ENCODE data around the gene MIXL1.
"Not testable (repeated sequence)": the region's sequence is repeated elsewhere in the genome, so short reads cannot be mapped to it uniquely, and the experiment has no call there.

The MIXL1 gene

DNA sequence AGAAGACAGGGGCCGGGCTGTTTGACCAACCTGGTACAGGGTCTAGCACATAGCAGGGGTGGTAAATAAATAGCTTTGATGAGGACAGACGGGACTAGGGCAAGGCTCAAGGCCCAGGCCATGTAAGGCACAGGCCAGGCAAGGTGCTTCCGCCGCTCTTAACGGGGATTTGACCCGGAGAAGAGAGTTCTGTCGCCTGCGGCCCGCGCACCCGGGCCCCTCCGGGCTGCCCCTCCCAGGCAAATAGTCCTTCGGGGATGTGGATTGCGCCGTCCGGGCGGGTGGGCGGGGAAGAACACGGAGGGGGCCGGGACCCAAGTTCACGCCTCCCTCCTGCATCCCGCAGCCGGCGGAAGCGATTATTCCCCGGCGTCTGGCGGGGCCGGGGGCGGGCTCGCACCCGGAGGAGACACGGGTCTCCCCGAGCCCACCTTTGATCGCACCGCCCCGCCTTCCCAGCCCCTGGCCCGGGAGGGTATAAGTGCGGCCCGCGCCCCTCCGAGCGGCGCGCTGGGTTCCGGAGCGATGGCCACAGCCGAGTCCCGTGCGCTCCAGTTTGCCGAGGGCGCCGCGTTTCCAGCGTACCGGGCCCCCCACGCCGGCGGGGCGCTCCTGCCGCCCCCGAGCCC is at the start of gene MIXL1:
Gene MIXL1 (plus strand): TSS at position 508 of the 629 bp plus-strand sequence. CDS start 18 bp downstream, at position 526.
- DNase-seq (ENCODE audit: low read depth) = no peak

DNA sequence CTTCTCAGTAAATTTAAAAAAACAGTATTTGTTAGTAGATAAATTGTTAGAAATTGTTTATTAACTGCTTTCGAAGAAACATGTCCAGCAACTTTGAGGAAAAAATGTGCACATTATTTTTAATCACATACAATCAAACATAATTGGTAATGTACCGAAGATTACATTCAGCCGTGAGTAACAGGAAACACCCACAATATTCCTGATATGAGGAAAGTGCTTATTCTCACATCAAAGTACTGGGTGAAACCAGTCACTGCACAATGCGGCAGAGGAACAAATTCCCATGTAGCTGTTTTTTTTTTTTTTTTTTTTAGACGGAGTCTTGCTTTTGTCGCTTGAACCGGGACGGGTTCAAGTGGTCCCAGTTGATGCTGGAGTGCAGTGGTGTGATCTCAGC is 46.6 kb upstream of the MIXL1 start:
- DNase-seq (ENCODE audit: low read depth) = no peak

GRCh38 chr1:226181996-226182714 is 41.3 kb upstream of the MIXL1 start:
- DNase-seq (ENCODE audit: low read depth) = no peak

DNA sequence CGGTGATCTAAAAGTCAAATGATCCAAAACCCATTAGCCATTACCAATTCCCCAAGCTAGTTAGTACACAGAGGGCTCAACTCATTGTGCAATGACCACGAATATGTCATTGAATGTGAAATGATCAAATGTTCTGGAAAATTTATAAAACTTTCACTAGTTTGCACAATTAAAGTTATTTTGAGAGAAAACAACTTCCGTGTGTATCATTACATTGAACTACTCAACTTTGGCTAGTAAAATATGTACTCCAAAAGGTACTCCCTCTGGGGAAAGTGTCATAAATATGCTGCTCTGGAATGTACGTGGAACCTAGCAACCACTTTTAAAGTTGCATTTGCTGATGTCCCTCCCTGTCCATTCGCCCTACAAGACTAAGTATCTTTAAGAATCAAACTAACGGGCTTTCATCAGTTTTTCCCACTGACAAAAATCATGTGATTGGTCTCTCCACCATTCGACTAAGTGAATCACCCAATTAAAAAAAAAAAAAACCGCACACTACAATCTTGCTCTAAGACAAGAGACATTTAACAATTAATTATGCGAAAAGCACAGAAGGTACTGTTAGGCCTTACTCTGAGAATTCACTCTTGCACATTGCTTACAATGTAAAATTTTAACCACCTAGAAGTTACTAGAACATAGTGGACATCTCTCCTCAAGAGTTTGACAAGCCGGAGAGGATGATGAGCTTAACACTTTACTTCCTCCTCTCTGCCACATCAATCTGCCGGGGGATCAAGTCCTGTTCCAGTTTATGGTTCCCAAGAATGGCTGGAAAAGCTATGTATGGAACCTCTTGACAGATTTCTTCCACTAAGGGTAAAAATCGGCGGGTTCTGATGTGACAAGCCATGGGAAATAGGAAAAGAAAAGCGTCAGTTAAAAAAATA is 38.1 kb upstream of the MIXL1 start:
- no peak for DNase-seq (ENCODE audit: low read depth)

DNA sequence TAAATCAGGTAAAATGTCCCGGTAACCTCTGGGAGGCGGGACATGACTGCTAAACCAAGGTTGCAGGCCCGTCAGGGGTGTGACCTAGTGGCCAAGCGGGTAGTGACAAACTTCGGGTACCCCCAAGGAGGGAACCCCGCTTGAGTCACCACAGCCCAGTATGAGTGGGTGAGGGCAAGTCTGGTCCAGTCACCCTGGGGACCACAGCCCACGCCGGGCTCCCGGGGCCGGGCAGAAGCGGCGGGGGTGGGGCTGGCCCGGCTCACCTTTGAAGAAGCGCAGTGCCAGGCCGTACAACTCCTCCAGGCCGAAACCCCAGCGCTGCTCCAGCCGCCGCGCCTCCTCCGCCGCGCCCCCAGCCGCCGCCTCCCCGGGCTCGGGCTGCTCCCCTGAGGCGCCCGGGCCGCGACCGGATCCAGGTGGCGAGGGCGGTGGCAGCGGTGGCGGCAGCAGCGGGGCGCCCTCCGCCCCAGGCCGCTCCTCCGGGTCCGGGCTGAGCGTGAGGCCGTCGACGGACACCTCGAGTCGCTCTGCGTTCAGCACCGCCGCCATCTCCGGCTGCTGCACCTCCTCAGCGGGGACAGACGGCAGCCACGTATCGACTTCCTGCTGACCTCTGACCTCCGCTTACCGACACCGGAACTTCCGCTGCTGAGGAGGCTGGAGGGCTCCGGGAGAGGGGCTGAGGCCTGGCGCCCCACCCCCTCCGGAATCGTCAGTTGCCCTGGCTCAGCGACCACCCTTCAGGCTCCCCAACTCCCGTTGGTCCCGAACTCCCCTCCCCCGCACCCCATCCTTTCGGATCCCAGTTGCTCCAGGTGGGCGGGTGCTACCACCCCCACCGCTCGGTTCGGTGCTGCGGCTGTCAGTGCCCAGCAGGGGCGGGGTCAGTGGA is 37.1 kb upstream of the MIXL1 start, which contains the start of gene ACBD3:
Gene ACBD3 (minus strand): TSS at position 618 of the 895 bp plus-strand sequence. CDS start 66 bp downstream, at position 552.
- peak; percentile 51 for DNase-seq (ENCODE audit: low read depth)

GRCh38 chr1:226187019-226187322 is 36.5 kb upstream of the MIXL1 start:
- DNase-seq (ENCODE audit: low read depth) = no peak

DNA sequence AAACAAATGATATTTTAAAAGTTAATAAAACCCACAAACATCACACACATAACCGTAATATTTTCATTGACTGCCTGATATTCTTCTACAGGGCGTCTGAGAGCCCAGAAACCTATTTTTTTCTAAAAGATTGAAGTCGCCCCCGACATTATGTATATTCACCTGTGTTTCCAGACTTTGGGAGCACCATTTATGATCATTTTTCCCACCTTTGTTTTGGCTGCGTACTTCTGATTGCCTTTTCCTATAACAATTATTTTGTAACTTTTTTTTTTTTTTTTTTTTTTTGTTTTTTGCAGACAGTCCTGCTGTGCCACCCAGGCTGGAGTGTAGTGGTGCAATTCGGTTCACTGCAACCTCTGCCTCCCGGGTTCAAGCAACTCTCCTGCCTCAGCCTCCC is 36.1 kb upstream of the MIXL1 start:
- DNase-seq (ENCODE audit: low read depth) = no peak

DNA sequence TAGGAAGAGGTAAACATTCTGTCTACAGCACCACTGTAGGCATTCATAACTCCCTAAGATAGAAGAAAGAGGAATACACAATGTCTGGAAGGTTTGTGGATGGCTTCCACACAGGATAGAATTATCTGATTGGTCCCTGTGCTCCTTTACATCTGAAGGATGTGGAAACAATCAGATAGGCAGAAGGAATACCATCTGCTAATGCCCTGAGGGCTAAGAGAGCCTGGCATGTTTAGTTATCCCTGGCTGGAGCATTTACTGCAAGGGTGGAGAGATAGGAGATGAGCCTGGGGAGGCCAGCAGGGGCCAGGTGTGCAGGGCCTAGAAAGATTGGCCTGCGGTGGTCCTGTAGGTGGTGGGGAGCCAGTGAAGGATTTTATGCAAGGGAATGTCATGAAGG is 28.3 kb upstream of the MIXL1 start:
- DNase-seq (ENCODE audit: low read depth) = no peak

- DNase-seq (ENCODE audit: low read depth) = no peak
Measured at GRCh38 chr1:226199971-226200370, 23.5 kb upstream of the MIXL1 start.

DNA sequence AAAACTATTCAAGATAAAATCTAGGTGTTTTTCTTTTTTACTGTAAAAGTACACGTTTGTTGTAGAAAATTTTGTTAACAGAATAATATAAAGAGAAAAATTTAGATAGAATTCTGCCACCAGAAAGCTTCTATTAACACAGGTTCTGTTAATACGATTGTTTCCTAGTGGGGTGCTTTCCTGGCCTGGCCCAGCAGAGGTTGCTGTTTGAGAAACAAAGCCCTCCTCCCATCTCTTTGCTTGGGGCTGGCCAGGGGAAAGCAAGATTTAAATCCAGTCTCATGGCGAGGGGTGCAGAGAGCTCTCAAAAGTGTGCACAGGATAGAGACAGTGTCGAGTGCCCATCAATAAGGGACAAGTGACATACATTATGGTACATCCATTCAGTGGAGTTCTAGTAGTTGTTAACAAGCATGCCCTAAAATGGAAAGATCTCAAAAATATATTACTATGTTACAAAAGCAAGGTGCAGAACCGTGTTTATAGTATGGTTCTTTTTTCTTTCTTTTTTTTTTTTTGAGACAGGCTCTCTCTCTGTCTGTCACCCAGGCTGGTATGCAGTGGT is 22.4 kb upstream of the MIXL1 start:
- DNase-seq (ENCODE audit: low read depth) = no peak

- no peak for DNase-seq (ENCODE audit: low read depth)
Measured at GRCh38 chr1:226202246-226202645, 21.2 kb upstream of the MIXL1 start.

DNA sequence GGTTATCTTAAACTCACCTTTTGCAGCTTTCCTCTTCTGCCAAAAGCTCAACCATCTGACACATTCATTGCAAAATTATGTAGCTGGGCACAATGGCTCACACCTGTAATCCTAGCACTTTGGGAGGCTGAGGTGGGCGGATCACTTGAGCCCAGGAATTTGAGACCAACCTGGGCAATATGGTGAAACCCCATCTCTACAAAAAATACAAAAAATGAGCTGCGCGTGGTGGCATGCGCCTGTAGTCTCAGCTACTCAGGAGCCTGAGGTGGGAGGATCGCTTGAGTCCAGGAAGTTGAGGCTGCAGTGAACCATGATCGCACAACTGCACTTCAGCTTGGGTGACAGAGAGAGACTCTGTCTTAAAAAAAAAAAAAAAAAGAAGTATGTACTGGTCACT is 20.8 kb upstream of the MIXL1 start:
- DNase-seq (ENCODE audit: low read depth) = not testable (repeated sequence)

GRCh38 chr1:226203240-226203639 is 20.2 kb upstream of the MIXL1 start:
- DNase-seq (ENCODE audit: low read depth) = no peak

DNA sequence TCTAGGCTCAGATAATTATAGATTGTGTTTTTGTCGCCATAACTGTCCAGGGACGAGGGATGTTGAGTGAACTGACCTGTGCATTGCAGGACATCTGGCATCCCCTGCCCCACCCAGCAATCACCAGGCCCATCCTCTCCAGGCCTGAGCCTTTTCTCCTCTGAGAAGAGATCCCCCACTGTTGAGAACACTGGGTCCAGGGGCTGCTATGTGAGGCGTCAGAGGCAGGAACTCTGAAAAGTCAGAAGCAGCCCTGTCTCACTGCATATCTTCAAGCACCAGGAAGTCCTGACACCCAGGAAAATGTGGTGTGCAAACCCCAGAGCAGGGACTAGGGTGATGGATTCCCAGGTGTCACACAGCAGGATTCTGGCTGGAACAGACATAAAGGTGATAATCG is 19.8 kb upstream of the MIXL1 start:
- DNase-seq (ENCODE audit: low read depth) = no peak

DNA sequence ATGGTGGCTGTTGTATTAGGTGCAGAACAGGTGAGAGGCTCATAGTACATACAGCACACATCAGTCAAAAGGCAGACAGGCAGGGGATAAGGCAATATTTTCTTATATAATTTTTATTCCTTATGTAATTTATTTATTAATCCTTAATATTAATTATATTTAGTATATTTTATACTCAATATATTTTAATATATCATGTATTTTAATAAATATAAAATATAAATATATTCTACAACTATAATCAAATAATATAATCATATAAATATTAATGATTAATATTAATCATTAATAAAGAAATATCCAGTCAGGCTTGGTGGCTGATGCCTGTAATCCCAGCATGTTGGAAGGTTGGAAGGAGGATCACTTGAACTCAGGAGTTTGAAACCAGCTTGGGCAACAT is 19.3 kb upstream of the MIXL1 start:
- no peak for DNase-seq (ENCODE audit: low read depth)

- DNase-seq (ENCODE audit: low read depth) = no peak
Measured at GRCh38 chr1:226207048-226207447, 16.4 kb upstream of the MIXL1 start.

DNA sequence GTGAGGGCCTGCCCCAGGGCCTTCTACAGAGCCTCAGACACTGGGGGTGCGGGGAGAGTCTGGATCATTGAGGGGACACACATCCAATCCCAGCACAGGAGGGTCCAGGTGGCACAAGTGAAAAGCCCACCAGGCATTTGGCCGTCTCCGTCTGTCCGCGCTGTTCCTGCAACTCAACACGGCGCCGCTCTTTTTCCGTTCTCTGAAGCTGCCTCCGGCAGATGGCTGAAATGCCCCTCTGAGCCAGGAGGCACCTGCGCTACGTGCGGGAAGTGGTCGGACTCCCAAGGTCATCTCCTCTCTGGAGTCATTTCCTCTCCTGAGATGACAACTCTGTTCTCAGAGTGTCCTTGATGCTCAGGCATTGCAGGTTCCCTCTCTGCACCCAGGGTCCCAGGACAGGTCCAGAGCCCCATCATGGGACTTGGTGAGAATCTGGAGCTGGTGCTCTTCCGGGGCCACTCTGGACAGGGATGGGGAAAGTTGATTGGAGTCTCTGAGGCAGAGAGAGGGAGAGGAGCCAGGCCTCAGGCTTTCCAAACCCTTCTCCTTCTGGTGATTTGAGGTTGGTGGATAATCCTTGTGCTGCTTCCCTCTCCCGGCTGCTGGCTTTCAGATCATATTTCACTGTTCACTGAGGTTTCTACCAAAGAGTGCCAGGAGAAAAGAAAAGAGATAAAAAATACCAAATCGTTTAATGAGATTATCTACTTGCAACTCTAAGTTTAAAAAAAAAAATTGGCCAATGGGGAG is 14.0 kb upstream of the MIXL1 start:
- DNase-seq (ENCODE audit: low read depth) = no peak

DNA sequence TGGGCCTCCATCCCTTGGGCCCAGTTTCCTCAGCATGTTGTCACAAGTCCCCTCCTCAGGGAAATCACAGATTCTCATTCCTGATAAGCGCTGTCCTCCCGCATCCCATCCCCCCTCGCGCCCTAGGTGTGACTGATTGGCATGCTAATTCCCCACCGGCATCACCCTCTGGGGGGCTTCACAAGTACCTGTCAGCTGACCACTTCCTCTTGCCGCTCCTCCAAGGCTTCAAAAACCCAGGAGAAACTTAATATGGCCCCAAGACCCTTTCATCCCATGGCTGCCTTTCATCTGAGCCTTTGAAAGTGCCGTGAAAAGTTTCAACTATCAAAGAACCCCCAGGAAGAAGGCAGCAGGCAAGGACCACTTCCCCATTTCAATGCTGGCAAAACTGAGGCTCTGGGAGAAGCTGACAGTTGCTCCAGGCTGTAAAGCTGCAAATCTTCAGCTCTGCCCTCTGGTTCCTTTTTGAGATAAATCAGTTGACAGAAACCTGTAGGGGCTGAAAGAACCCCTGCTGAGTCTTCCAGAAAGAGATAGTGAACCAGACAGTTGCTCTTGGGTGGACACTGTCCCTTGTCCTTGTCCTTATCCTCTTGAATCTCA is 12.8 kb upstream of the MIXL1 start:
- DNase-seq (ENCODE audit: low read depth) = no peak

DNA sequence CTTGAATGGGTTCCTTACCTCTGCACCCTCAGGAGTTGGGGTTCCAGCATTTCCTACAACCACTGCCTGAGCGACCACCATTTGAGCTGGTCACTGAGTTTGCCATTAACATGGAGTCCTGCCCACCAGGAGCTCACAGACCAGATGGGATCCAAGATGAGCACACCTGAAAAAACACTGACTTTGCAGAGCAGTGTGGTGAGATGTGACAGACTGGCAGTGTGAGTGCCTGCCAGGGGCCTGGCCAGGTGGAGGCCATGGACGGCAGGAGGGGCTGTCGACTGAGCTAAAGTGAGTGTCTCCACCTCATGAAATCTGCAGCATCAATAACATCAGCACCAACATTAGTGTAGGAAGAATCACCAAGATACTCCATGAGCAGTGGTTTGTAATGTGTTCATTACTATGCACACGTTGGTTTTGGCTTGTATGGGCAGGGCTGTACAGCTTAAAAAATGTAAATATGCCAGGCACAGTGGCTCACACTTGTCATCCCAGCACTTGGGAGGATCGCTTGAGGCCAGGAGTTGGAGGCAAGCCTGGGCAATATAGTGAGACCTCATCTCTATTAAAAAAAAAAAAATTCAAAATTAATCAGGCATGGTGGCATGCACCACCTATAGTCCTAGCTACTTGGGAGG is 12.2 kb upstream of the MIXL1 start:
- no peak for DNase-seq (ENCODE audit: low read depth)

DNA sequence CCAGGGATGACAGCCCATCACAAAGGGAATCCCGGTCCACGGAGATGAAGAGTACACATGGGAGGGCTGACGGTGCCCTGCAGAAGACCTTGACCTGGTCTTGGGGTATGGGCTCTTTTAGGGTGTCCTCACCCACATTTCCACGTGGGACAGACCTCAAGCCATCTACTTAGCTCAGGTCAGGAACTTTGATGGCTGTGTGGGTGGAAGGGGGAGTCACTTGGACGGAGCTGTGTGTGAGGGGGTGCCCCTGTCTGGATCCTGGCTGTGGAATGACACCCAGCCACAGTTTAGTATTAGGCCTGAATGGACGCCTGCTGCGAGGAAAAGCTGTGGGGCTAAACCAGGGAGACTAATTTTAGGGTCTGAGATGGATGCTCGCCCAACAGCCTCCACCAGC is 10.9 kb upstream of the MIXL1 start:
- DNase-seq (ENCODE audit: low read depth) = no peak

Measured in stimulated activated CD8-positive, alpha-beta memory T cell treated with anti-CD3 and anti-CD28 coated beads, Interleukin-15, amount 100 ng/mL, for 24 hours (primary cell).